H1 (cell line): Measurements from ENCODE around the gene NUDT7. TPM values are rescaled to one million over a fixed set of nuclear protein-coding genes. Genes with fewer than 3 reads are reported as not detected.

Experiments used
- CTCF ChIA-PET: fragments of 300-600 bp; sonication (Branson Sonifier 250); formaldehyde crosslinking; loops from one replicate; lab custom pipeline; 2021; ENCODE audit not compliant: partially characterized antibody; lab: Charles Lee
- POLR2A ChIA-PET: fragments of 300-600 bp; sonication (Branson Sonifier 250); formaldehyde crosslinking; loops from one replicate; lab custom pipeline; 2021; ENCODE audit warnings: inconsistent platforms; ENCODE audit not compliant: partially characterized antibody; lab: Charles Lee
- DNase-seq, 2 experiments: peaks; one replicate each; pipeline versions ENCODE4 v3.0.0 to v3.0.0-alpha.2; 2010 to 2022; ENCODE audit warnings: low spot score in 2 of 2, low read depth in 1 of 2, mixed read lengths in 1 of 2
- FAIRE-seq: peaks from 2 replicates; lab custom pipeline; 2011; peaks lifted over from hg19 to GRCh38; lab: Jason Lieb, UNC
- H2AFZ ChIP-seq: 2 replicates; pipeline ENCODE4 v1.8.1; 2012; ENCODE audit warnings: low read length, inconsistent platforms
- H2AK5ac ChIP-seq: 2 replicates; pipeline ENCODE4 v1.6.1; 2013; ENCODE audit warnings: low read depth, low read length
- H2BK120ac ChIP-seq: replicated peaks from 2 replicates; pipeline ENCODE3; 2013; ENCODE audit warnings: low read depth, low read length, inconsistent platforms
- H2BK12ac ChIP-seq: 2 replicates; pipeline ENCODE4 v1.6.1; 2013; ENCODE audit warnings: low read depth, low read length
- H2BK15ac ChIP-seq: 2 replicates; pipeline ENCODE4 v1.6.1; 2013; ENCODE audit warnings: low read length
- H2BK20ac ChIP-seq: 2 replicates; pipeline ENCODE4 v1.6.1; 2013; ENCODE audit warnings: low read length
- H2BK5ac ChIP-seq: 2 replicates; pipeline ENCODE4 v1.6.1; 2013; ENCODE audit warnings: low read depth, low read length
- H3K14ac ChIP-seq: 2 replicates; pipeline ENCODE4 v1.6.1; 2013; ENCODE audit warnings: inconsistent platforms; ENCODE audit not compliant: insufficient read length
- H3K18ac ChIP-seq: 2 replicates; pipeline ENCODE4 v1.6.1; 2013; ENCODE audit warnings: low read length; ENCODE audit errors: extremely low read depth
- H3K23ac ChIP-seq: 2 replicates; pipeline ENCODE4 v1.6.1; 2013; ENCODE audit warnings: inconsistent platforms; ENCODE audit not compliant: insufficient read length
- H3K23me2 ChIP-seq: 2 replicates; pipeline ENCODE4 v1.6.1; 2013; ENCODE audit warnings: low read depth, low read length
- H3K27ac ChIP-seq: 2 replicates; pipeline ENCODE4 v1.6.1; 2011; ENCODE audit warnings: low read depth, low read length, inconsistent platforms
- H3K27me3 ChIP-seq, 4 experiments: replicated peaks in 1 of 4; 1 replicate in 1 of 4; 2 replicates in 3 of 4; pipeline versions ENCODE4 v1.6.1 to v1.8.1; 2011 to 2013; ENCODE audit warnings: low read length in 3 of 4, mild to moderate bottlenecking in 3 of 4, inconsistent platforms in 2 of 4, mixed read lengths in 2 of 4, moderate library complexity in 1 of 4; ENCODE audit not compliant: control insufficient read depth in 3 of 4, insufficient read depth in 3 of 4; ENCODE audit errors: extremely low read depth in 1 of 4
- H3K36me3 ChIP-seq, 4 experiments: 2 replicates each; pipeline versions ENCODE4 v1.6.1 to v1.8.1; 2011 to 2013; ENCODE audit warnings: mild to moderate bottlenecking in 4 of 4, low read length in 3 of 4, moderate library complexity in 2 of 4, control low read depth in 1 of 4, inconsistent platforms in 1 of 4; ENCODE audit not compliant: insufficient read depth in 4 of 4, control insufficient read depth in 2 of 4
- H3K4ac ChIP-seq: replicated peaks from 2 replicates; pipeline ENCODE3; 2013; ENCODE audit warnings: low read length, low read depth, mixed read lengths, inconsistent platforms; ENCODE audit not compliant: insufficient read length
- H3K4me1 ChIP-seq, 4 experiments: replicated peaks in 1 of 4; 1 replicate in 1 of 4; 2 replicates in 3 of 4; pipeline versions ENCODE4 v1.6.1 to v1.8.1; 2011 to 2013; ENCODE audit warnings: low read length in 3 of 4, inconsistent platforms in 2 of 4, mixed read lengths in 1 of 4; ENCODE audit not compliant: insufficient read depth in 4 of 4, control insufficient read depth in 3 of 4
- H3K4me2 ChIP-seq, 2 experiments: 2 replicates each; pipeline versions ENCODE4 v1.6.1 to v1.8.1; 2011 to 2013; ENCODE audit warnings: low read depth in 2 of 2, low read length in 2 of 2, control low read depth in 1 of 2, inconsistent platforms in 1 of 2, mild to moderate bottlenecking in 1 of 2; ENCODE audit not compliant: insufficient read depth in 1 of 2
- H3K4me3 ChIP-seq, 4 experiments: fragments of 200-600, 300-600 bp in 1 of 4; sonication (generic), shearing (Covaris generic), sonication (Bioruptor Twin) in 1 of 4; 2 replicates each; pipeline versions ENCODE4 v1.5.1 to v1.8.1; 2011 to 2016; ENCODE audit warnings: low read length in 4 of 4, low read depth in 3 of 4, control low read depth in 2 of 4, inconsistent platforms in 2 of 4, mild to moderate bottlenecking in 2 of 4, mixed read lengths in 1 of 4, moderate library complexity in 1 of 4; ENCODE audit not compliant: insufficient read depth in 2 of 4; ENCODE audit errors: extremely low read depth in 1 of 4
- H3K56ac ChIP-seq: replicated peaks from 2 replicates; pipeline ENCODE3; 2013; ENCODE audit warnings: low read depth, mild to moderate bottlenecking, mixed read lengths, low read length, inconsistent platforms; ENCODE audit not compliant: insufficient read length
- H3K79me1 ChIP-seq: 2 replicates; pipeline ENCODE4 v1.6.1; 2013; ENCODE audit warnings: low read depth, low read length, control low read depth
- H3K79me2 ChIP-seq, 2 experiments: 2 replicates each; pipeline versions ENCODE4 v1.6.1 to v1.8.1; 2012 to 2013; ENCODE audit warnings: low read length in 2 of 2, mild to moderate bottlenecking in 2 of 2, inconsistent platforms in 1 of 2; ENCODE audit not compliant: insufficient read depth in 2 of 2, control insufficient read depth in 1 of 2
- H3K9ac ChIP-seq, 4 experiments: replicated peaks in 1 of 4; 1 replicate in 1 of 4; 2 replicates in 3 of 4; pipeline versions ENCODE4 v1.6.1 to v1.8.1; 2011 to 2013; ENCODE audit warnings: low read depth in 3 of 4, low read length in 3 of 4, control low read depth in 2 of 4, mild to moderate bottlenecking in 2 of 4, moderate library complexity in 2 of 4, inconsistent platforms in 1 of 4; ENCODE audit errors: extremely low read depth in 1 of 4
- H3K9me3 ChIP-seq, 2 experiments: 2 replicates each; pipeline versions ENCODE4 v1.6.1 to v1.8.1; 2012 to 2013; ENCODE audit warnings: mild to moderate bottlenecking in 2 of 2, moderate library complexity in 2 of 2, control low read depth in 1 of 2, inconsistent platforms in 1 of 2, low read depth in 1 of 2, low read length in 1 of 2, mixed read lengths in 1 of 2; ENCODE audit not compliant: insufficient read depth in 2 of 2
- H4K20me1 ChIP-seq, 2 experiments: replicated peaks in 1 of 2; 2 replicates each; pipeline versions ENCODE3 to v1.8.1; 2011 to 2013; ENCODE audit warnings: inconsistent platforms in 2 of 2, low read length in 2 of 2, mild to moderate bottlenecking in 1 of 2; ENCODE audit not compliant: insufficient read depth in 2 of 2, control insufficient read depth in 1 of 2
- H4K5ac ChIP-seq: 2 replicates; pipeline ENCODE4 v1.6.1; 2013; ENCODE audit warnings: low read length, low read depth, mixed read lengths, inconsistent platforms; ENCODE audit not compliant: insufficient read length
- H4K8ac ChIP-seq: 2 replicates; pipeline ENCODE4 v1.8.0; 2013; ENCODE audit warnings: mild to moderate bottlenecking, moderate library complexity, low read length, inconsistent platforms; ENCODE audit not compliant: insufficient read depth; ENCODE audit errors: extremely low read depth
- H4K91ac ChIP-seq: replicated peaks from 2 replicates; pipeline ENCODE3; 2013; ENCODE audit warnings: low read length, mixed read lengths, inconsistent platforms; ENCODE audit not compliant: insufficient read length
- FOSL1 ChIP-seq: IDR thresholded peaks from 2 replicates; pipeline ENCODE4 v1.6.1; 2011; ENCODE audit warnings: mild to moderate bottlenecking, low read depth, low read length, moderate library complexity; ENCODE audit not compliant: insufficient read depth
- HDAC2 ChIP-seq, 2 experiments: fragments of 300-600 bp in 1 of 2; sonication (generic) in 1 of 2; IDR thresholded peaks; 2 replicates each; pipeline ENCODE4 v1.6.1; 2011 to 2012; ENCODE audit warnings: low read depth in 2 of 2, low read length in 2 of 2, mild to moderate bottlenecking in 2 of 2, moderate library complexity in 2 of 2, borderline replicate concordance in 1 of 2, inconsistent platforms in 1 of 2
- JUND ChIP-seq: IDR thresholded peaks from 2 replicates; pipeline ENCODE4 v1.6.1; 2011; ENCODE audit warnings: mild to moderate bottlenecking, improper control_type of control experiment, low read length
- POU5F1 ChIP-seq: IDR thresholded peaks from 2 replicates; pipeline ENCODE4 v1.6.1; 2011; ENCODE audit warnings: low read depth, mild to moderate bottlenecking, low read length, moderate library complexity
- WGBS, 2 experiments: shearing (Covaris generic) in 1 of 2; methylation state at CpG; one replicate each; pipeline versions ENCODE4 v1.1.6 to v1.1.7; 2013 to 2015; ENCODE audit warnings: low lambda C conversion rate in 2 of 2, mixed read lengths in 2 of 2, inconsistent platforms in 1 of 2, low coverage in 1 of 2, missing lambda C conversion rate in 1 of 2; ENCODE audit not compliant: insufficient replicate concordance in 2 of 2, insufficient coverage in 1 of 2, insufficient read length in 1 of 2; ENCODE audit errors: extremely low coverage in 1 of 2, missing lambda C conversion rate in 1 of 2; 5-methylcytosine and 5-hydroxymethylcytosine counted together
- polyA plus RNA-seq, 7 experiments: library from polyadenylated mRNA; depleted of rRNA in 3 of 7; stranded (reverse) in 5 of 7; unstranded in 2 of 7; fragments of >200 nt in 5 of 7; fragments of 200-250 nt in 2 of 7; gene quantifications; 1 replicate in 5 of 7; 2 replicates in 1 of 7; 4 replicates in 1 of 7; pipeline versions ENCODE4 v1.2.1 to v1.2.3, GENCODE V29; 2011 to 2013; ENCODE audit warnings: missing spikeins in 2 of 7, mixed read lengths in 2 of 7
- total RNA-seq: library from RNA; stranded (reverse); fragmentation: NEBNext Ultra II Directional; extraction: Animal tissue kit (Norgen Biotek cat#: 25700); gene quantifications from 2 replicates; pipeline ENCODE4 v1.2.1, GENCODE V29; 2021

Gene NUDT7
- total and polyA plus RNA-seq, 2 of the 8 experiments (the other 6 are each of a cell fraction or from before 2014, with no cell fraction given) = 8.8 to 19.7 TPM

DNA sequence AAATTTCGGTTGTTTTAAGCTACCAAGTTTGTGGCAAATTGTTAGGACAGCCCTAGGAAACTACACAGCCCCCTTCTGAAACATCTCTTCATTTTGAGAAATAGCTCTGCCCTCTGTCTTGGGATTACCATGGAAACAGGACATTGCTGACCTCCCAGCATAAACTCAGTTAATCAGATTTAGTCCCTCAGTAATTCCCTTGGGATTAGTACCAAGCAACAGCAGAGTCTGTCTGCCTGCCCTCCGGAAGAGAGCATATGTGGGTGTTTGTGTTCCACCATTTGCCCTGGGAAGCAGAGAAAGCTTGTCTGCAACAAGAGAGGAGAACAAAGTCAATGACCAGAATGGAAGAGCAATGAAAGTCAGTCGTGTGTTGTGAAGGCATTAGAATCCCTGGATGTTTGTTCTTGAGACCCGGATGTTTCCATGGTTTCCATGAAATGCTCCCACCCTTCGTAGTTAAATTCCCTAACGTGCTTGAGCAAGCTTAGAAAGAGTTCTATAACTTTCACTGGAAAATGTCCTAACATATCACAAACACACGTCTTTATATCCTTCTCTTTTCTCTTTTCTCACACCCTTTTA lies 26.2 kb downstream of the NUDT7 start:
- no peak overlapping the region; the same call in 1 of the 2 replicates for H2AFZ ChIP-seq
- no peak overlapping the region for H3K27ac ChIP-seq
- ChIA-PET CTCF (interaction anchor here (0.8 to 1.5 kb wide), 4 partner anchors 36 to 351 kb away, joined by 3 to 4 read pairs (median 3); partner anchors contain the start of gene WWOX), POLR2A (no interaction called here)
- H3K56ac ChIP-seq = no peak overlapping the region
- H2BK5ac ChIP-seq = no peak overlapping the region
- H2BK15ac ChIP-seq = no peak overlapping the region
- H4K8ac ChIP-seq = no peak overlapping the region
- no peaks in the 10 kb centered on the region for H3K9me3 ChIP-seq
- no peak overlapping the region for H3K23ac ChIP-seq
- H3K9ac ChIP-seq = no peak overlapping the region
- H3K4me1 ChIP-seq = no peaks in the 10 kb centered on the region
- H3K79me2 ChIP-seq = no peaks in the 10 kb centered on the region
- H3K18ac ChIP-seq = no peak overlapping the region
- DNase-seq = no peak
- H3K79me1 ChIP-seq = no peaks in the 10 kb centered on the region
- H3K4me2 ChIP-seq = no peak overlapping the region
- FAIRE-seq = no peak
- H2AK5ac ChIP-seq = no peak overlapping the region
- no peak overlapping the region for H4K5ac ChIP-seq
- H2BK20ac ChIP-seq = no peak overlapping the region
- H4K91ac ChIP-seq = no peak overlapping the region
- no peak overlapping the region for H3K4me3 ChIP-seq
- no peaks in the 10 kb centered on the region for H4K20me1 ChIP-seq
- H3K23me2 ChIP-seq = no peaks in the 10 kb centered on the region
- H2BK12ac ChIP-seq = no peak overlapping the region
- H3K36me3 ChIP-seq = no peaks in the 10 kb centered on the region
- H3K14ac ChIP-seq = no peak overlapping the region
- 83 to 100% methylated on average over 1 to 7 of the region's 7 CpGs for WGBS, 2 experiments
- TF ChIP-seq JUND (no peak), POU5F1 (no peak), HDAC2 (IDR thresholded peaks at IDR 0.05; ENCODE audit: borderline replicate concordance in 1 of 2, low read depth in 2 of 2, low read length in 2 of 2) (no peak), FOSL1 (no peak)
- no peaks in the 10 kb centered on the region for H3K27me3 ChIP-seq
- no peak overlapping the region for H2BK120ac ChIP-seq
- H3K4ac ChIP-seq = no peak overlapping the region
